H9 (cell line): Measurements from ENCODE around the gene CORO2B. TPM values are rescaled to one million over a fixed set of nuclear protein-coding genes. Genes with fewer than 3 reads are reported as not detected.

Experiments used
- DNase-seq: peaks from one replicate; pipeline ENCODE4 v3.0.0-alpha.2; 2017
- H2AFZ ChIP-seq: one replicate; pipeline ENCODE4 v1.6.1; 2013; ENCODE audit warnings: mild to moderate bottlenecking, low read length, control low read depth, moderate library complexity
- H2AK5ac ChIP-seq: 2 replicates; pipeline ENCODE4 v1.6.1; 2013; ENCODE audit warnings: low read length, control low read depth, mixed read lengths; ENCODE audit not compliant: insufficient read length
- H2BK120ac ChIP-seq: one replicate; pipeline ENCODE4 v1.6.1; 2013; ENCODE audit warnings: low read depth, mild to moderate bottlenecking, low read length, control low read depth, inconsistent platforms; ENCODE audit not compliant: poor library complexity, severe bottlenecking
- H2BK12ac ChIP-seq: 2 replicates; pipeline ENCODE4 v1.6.1; 2013; ENCODE audit warnings: low read length, control low read depth, mixed read lengths, low read depth; ENCODE audit not compliant: insufficient read length
- H2BK15ac ChIP-seq: 2 replicates; pipeline ENCODE4 v1.6.1; 2013; ENCODE audit warnings: low read depth, low read length, control low read depth
- H2BK20ac ChIP-seq: one replicate; pipeline ENCODE4 v1.6.1; 2013; ENCODE audit warnings: low read depth, mild to moderate bottlenecking, low read length, control low read depth, inconsistent platforms; ENCODE audit not compliant: poor library complexity, severe bottlenecking
- H2BK5ac ChIP-seq: 2 replicates; pipeline ENCODE4 v1.6.1; 2013; ENCODE audit warnings: low read length, control low read depth, mixed read lengths; ENCODE audit not compliant: insufficient read length
- H3K14ac ChIP-seq: 2 replicates; pipeline ENCODE4 v1.6.1; 2013; ENCODE audit warnings: low read length, control low read depth; ENCODE audit not compliant: insufficient read depth
- H3K18ac ChIP-seq: 2 replicates; pipeline ENCODE4 v1.6.1; 2013; ENCODE audit warnings: low read depth, mild to moderate bottlenecking, mixed read lengths, low read length, control low read depth; ENCODE audit not compliant: insufficient read length
- H3K23ac ChIP-seq: 2 replicates; pipeline ENCODE4 v1.6.1; 2013; ENCODE audit warnings: low read length, control low read depth, mixed read lengths, low read depth; ENCODE audit not compliant: insufficient read length
- H3K23me2 ChIP-seq: 2 replicates; pipeline ENCODE4 v1.6.1; 2013; ENCODE audit warnings: low read depth, mild to moderate bottlenecking, mixed read lengths, low read length, control low read depth; ENCODE audit not compliant: insufficient read length, poor library complexity, severe bottlenecking
- H3K27ac ChIP-seq: 2 replicates; pipeline ENCODE4 v1.5.1; 2013; ENCODE audit warnings: low read length, control low read depth, mixed read lengths, low read depth; ENCODE audit not compliant: insufficient read length
- H3K27me3 ChIP-seq: 2 replicates; pipeline ENCODE4 v1.6.1; 2013; ENCODE audit warnings: low read length, control low read depth, inconsistent platforms; ENCODE audit not compliant: insufficient read depth
- H3K4ac ChIP-seq: 2 replicates; pipeline ENCODE4 v1.6.1; 2013; ENCODE audit warnings: low read depth, mild to moderate bottlenecking, control low read depth, inconsistent platforms, low read length, moderate library complexity
- H3K4me1 ChIP-seq: 2 replicates; pipeline ENCODE4 v1.6.1; 2013; ENCODE audit warnings: low read length, control low read depth, inconsistent platforms; ENCODE audit not compliant: insufficient read depth
- H3K4me2 ChIP-seq: 2 replicates; pipeline ENCODE4 v1.6.1; 2013; ENCODE audit warnings: low read length, control low read depth, mixed read lengths; ENCODE audit not compliant: insufficient read length, insufficient read depth
- H3K56ac ChIP-seq: 2 replicates; pipeline ENCODE4 v1.6.1; 2013; ENCODE audit warnings: low read depth, mild to moderate bottlenecking, mixed read lengths, low read length, control low read depth; ENCODE audit not compliant: insufficient read length
- H3K79me1 ChIP-seq: 2 replicates; pipeline ENCODE4 v1.6.1; 2013; ENCODE audit warnings: low read depth, mild to moderate bottlenecking, moderate library complexity, low read length, control low read depth, inconsistent platforms; ENCODE audit not compliant: insufficient read depth, poor library complexity, severe bottlenecking
- H3K79me2 ChIP-seq: 2 replicates; pipeline ENCODE4 v1.6.1; 2013; ENCODE audit warnings: low read length, control low read depth, inconsistent platforms; ENCODE audit not compliant: insufficient read depth
- H3K9ac ChIP-seq: 2 replicates; pipeline ENCODE4 v1.6.1; 2013; ENCODE audit warnings: low read length, control low read depth, mixed read lengths; ENCODE audit not compliant: insufficient read length; ENCODE audit errors: extremely low read depth
- H3K9me3 ChIP-seq: one replicate; pipeline ENCODE4 v1.6.1; 2013; ENCODE audit warnings: low read depth, low read length, inconsistent platforms; ENCODE audit not compliant: control insufficient read depth
- H3T11ph ChIP-seq: one replicate; pipeline ENCODE4 v1.6.1; 2013; ENCODE audit warnings: mild to moderate bottlenecking, low read length, control low read depth, inconsistent platforms
- H4K20me1 ChIP-seq: one replicate; pipeline ENCODE4 v1.6.1; 2013; ENCODE audit not compliant: control insufficient read depth, insufficient read length, insufficient read depth
- H4K5ac ChIP-seq: 2 replicates; pipeline ENCODE4 v1.6.1; 2013; ENCODE audit warnings: low read depth, mild to moderate bottlenecking, mixed read lengths, low read length, control low read depth; ENCODE audit not compliant: insufficient read length
- H4K8ac ChIP-seq: replicated peaks from 2 replicates; pipeline ENCODE4 v1.6.1; 2013; ENCODE audit warnings: low read length, control low read depth, mixed read lengths, low read depth; ENCODE audit not compliant: insufficient read length
- H4K91ac ChIP-seq: 2 replicates; pipeline ENCODE4 v1.6.1; 2013; ENCODE audit warnings: low read depth, mild to moderate bottlenecking, moderate library complexity, mixed read lengths, low read length, control low read depth; ENCODE audit not compliant: insufficient read length
- H3K27ac Mint-ChIP-seq, 3 experiments: 2 replicates in 2 of 3; 3 replicates in 1 of 3; pipeline ENCODE4 v1.8.0; 2020 to 2021; ENCODE audit warnings: mixed read lengths in 3 of 3, mild to moderate bottlenecking in 1 of 3, moderate library complexity in 1 of 3
- H3K27me3 Mint-ChIP-seq: 2 replicates; pipeline ENCODE4 v1.8.0; 2021; ENCODE audit warnings: low read depth, mild to moderate bottlenecking, moderate library complexity, mixed read lengths
- H3K36me3 Mint-ChIP-seq, 3 experiments: 2 replicates in 2 of 3; 3 replicates in 1 of 3; pipeline ENCODE4 v1.8.0; 2020 to 2021; ENCODE audit warnings: low read depth in 3 of 3, mixed read lengths in 3 of 3; ENCODE audit not compliant: insufficient read depth in 1 of 3
- H3K4me1 Mint-ChIP-seq, 2 experiments: 2 replicates each; pipeline ENCODE4 v1.8.0; 2020; ENCODE audit warnings: mixed read lengths in 2 of 2
- H3K4me3 Mint-ChIP-seq, 2 experiments: 2 replicates in 1 of 2; 3 replicates in 1 of 2; pipeline ENCODE4 v1.8.0; 2020 to 2021; ENCODE audit warnings: mild to moderate bottlenecking in 2 of 2, mixed read lengths in 2 of 2, moderate library complexity in 1 of 2
- H3K9me3 Mint-ChIP-seq, 2 experiments: 2 replicates in 1 of 2; 3 replicates in 1 of 2; pipeline ENCODE4 v1.8.0; 2020; ENCODE audit warnings: mild to moderate bottlenecking in 2 of 2, mixed read lengths in 2 of 2, moderate library complexity in 1 of 2
- CTCF ChIP-seq: fragments of 200-600 bp; sonication (generic); conservative IDR thresholded peaks from 3 replicates; pipeline ENCODE4 v1.8.0; 2021; ENCODE audit warnings: antibody characterized with exemption, mild to moderate bottlenecking
- WGBS: extraction: QIAGEN DNeasy Blood & Tissue Kit; methylation state at CpG from one replicate; pipeline ENCODE4 v1.1.7; 2013; ENCODE audit warnings: missing lambda C conversion rate, low lambda C conversion rate, mixed read lengths; ENCODE audit not compliant: insufficient read length; ENCODE audit errors: extremely low coverage; 5-methylcytosine and 5-hydroxymethylcytosine counted together
- total RNA-seq: library from RNA; stranded (reverse); gene quantifications from 2 replicates; pipeline ENCODE4 v1.2.1, GENCODE V29; 2021

Gene CORO2B
- total RNA-seq, 1 experiment from 2014 or later: 3.1 TPM

GRCh38 chr15:68561171-68561900, 17.5 kb upstream of the CORO2B start:
- H3K4me3 Mint-ChIP-seq: peak overlapping the region in 1 of 2 experiments; percentile 66; a peak in 1 of 5 replicates
- no peak overlapping the region for H3K4me2 ChIP-seq

More at GRCh38 chr15:68561171-68561900, 17.5 kb upstream of the CORO2B start:
- Histone ChIP-seq H4K91ac (no peak overlapping the region), H4K5ac (no peak overlapping the region), H3K4me1 (peaks cover 4% of the 10 kb centered on the region; the same call in 1 of the 2 replicates), H4K8ac (no peak overlapping the region), H3K14ac (no peak overlapping the region), H3K9me3 (no peaks in the 10 kb centered on the region), H2BK12ac (no peak overlapping the region), H3K23ac (no peak overlapping the region), H3K79me2 (no peaks in the 10 kb centered on the region), H3K27ac (no peak overlapping the region), H3T11ph (no peak overlapping the region), H3K9ac (no peak overlapping the region), H2AFZ (no peak overlapping the region), H3K23me2 (peaks cover 15% of the 10 kb centered on the region), H3K56ac (no peak overlapping the region), H3K18ac (no peak overlapping the region), H3K79me1 (no peaks in the 10 kb centered on the region), H3K27me3 (no peaks in the 10 kb centered on the region; the same call in 1 of the 2 replicates), H2BK15ac (no peak overlapping the region), H4K20me1 (no peaks in the 10 kb centered on the region), H2BK120ac (no peak overlapping the region), H2AK5ac (no peak overlapping the region), H2BK20ac (no peak overlapping the region), H2BK5ac (no peak overlapping the region), H3K4ac (no peak overlapping the region)
- peaks cover 35% of the 10 kb centered on the region for H3K27me3 Mint-ChIP-seq
- no peak for TF ChIP-seq CTCF
- H3K36me3 Mint-ChIP-seq: 0 out of 7 replicates have a peak, but pooled peaks cover 0 to 2% (median 0%) of the 10 kb centered on the region in 3 experiments
- no peak overlapping the region for H3K27ac Mint-ChIP-seq
- DNase-seq: no peak
- no CpG with 5 or more reads among the region's 15 CpGs for WGBS
- peaks cover 3 to 6% of the 10 kb centered on the region in 2 experiments; a peak in 3 of 5 replicates for H3K9me3 Mint-ChIP-seq
- peaks cover 32 to 41% of the 10 kb centered on the region in 2 experiments for H3K4me1 Mint-ChIP-seq
